Prostate gland (tissue), 2 donors: ENCODE data around the gene PHEX.

Experiments used
- CTCF ChIP-seq, 4 experiments: fragments of 200-600 bp in 2 of 4; fragments of 450-650 bp in 2 of 4; sonication (generic) in 2 of 4; IDR thresholded peaks; 1 replicate in 3 of 4; 2 replicates in 1 of 4; pipeline ENCODE4 v1.5.1; 2016 to 2019; ENCODE audit warnings: antibody characterized with exemption in 4 of 4, mild to moderate bottlenecking in 2 of 4, moderate library complexity in 2 of 4
- POLR2A ChIP-seq: fragments of 450-650 bp; IDR thresholded peaks from one replicate; pipeline ENCODE4 v1.6.1; 2016; ENCODE audit warnings: antibody characterized with exemption, mild to moderate bottlenecking
- POLR2AphosphoS5 ChIP-seq: sonication (generic); formaldehyde crosslinking; IDR thresholded peaks from one replicate; pipeline ENCODE4 v1.6.1; 2017; ENCODE audit warnings: antibody characterized with exemption

GRCh38 chrX:22184096-22184495 is 152.0 kb downstream of the PHEX start:
- TF ChIP-seq CTCF (IDR thresholded peaks at IDR 0.05) = no peak
- no peak for TF ChIP-seq POLR2A
- no peak for TF ChIP-seq POLR2AphosphoS5
